Neuron (in vitro differentiated cells): ENCODE measurements around the gene HS1BP3.
A peak's percentile ranks its signal among the peaks of the same experiment; 100 is the strongest.

ENCODE experiments used
- H2AFZ ChIP-seq: one replicate; pipeline ENCODE4 v1.6.1; 2013; ENCODE audit warnings: low read depth, mild to moderate bottlenecking, inconsistent platforms, low read length, moderate library complexity
- H3K27me3 ChIP-seq: one replicate; pipeline ENCODE4 v1.6.1; 2013; ENCODE audit warnings: low read length; ENCODE audit not compliant: insufficient read depth
- H3K36me3 ChIP-seq: one replicate; pipeline ENCODE4 v1.6.1; 2013; ENCODE audit warnings: low read length; ENCODE audit not compliant: insufficient read depth
- H3K4me1 ChIP-seq: one replicate; pipeline ENCODE4 v1.6.1; 2013; ENCODE audit warnings: low read length; ENCODE audit not compliant: insufficient read depth
- H3K4me3 ChIP-seq: 2 replicates; pipeline ENCODE4 v1.5.1; 2013; ENCODE audit warnings: mild to moderate bottlenecking, low read length, moderate library complexity
- H3K9me3 ChIP-seq: one replicate; pipeline ENCODE4 v1.6.1; 2013; ENCODE audit warnings: low read length

HS1BP3 gene

DNA sequence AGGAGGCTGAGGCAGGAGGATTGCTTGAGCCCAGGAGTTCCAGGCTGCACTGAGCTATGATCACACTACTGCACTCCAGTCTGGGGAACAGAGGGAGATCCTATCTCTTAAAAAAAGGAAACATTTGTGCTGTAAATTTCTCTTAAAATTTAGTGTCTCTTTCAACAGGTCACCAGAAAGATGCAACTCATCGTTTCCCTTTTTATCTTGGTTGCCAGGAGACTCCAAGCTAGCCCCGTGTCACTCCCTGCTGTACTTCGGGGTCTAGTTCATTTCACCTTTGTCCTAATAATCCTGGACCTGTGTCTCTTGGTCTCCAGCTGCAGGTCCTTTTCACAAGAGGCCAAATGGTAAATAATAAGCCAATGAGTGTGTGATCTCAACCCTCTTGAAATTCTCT lies 7.1 kb downstream of the HS1BP3 start:
- Histone ChIP-seq H3K4me3 (no peak overlapping the region), H3K4me1 (peaks cover 14% of the 10 kb centered on the region), H3K27me3 (no peaks in the 10 kb centered on the region), H2AFZ (no peak overlapping the region), H3K9me3 (no peaks in the 10 kb centered on the region), H3K36me3 (peaks cover 4% of the 10 kb centered on the region)

DNA sequence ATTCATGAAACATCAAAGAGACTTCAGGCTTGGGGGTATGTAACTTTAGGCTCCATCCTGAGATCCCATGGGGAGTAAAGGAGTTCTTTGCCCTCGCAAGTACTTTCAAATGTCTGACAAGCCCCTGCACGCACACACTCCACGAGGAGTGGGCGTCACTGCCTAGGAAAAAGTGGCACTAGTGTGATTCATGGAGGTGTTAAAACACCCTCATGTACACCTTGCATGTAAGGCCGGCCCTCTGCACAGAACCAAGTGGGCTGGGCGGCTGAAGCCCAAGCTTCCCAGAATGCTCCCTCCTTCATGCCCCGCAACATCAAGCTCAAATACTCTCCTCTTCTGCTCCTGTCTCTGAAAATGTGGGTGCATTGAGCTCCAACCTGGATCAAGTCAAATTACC lies 7.8 kb downstream of the HS1BP3 start:
- Histone ChIP-seq H3K36me3 (peaks cover 4% of the 10 kb centered on the region), H3K9me3 (no peaks in the 10 kb centered on the region), H3K27me3 (no peaks in the 10 kb centered on the region), H3K4me1 (peaks cover 6% of the 10 kb centered on the region), H3K4me3 (no peak overlapping the region), H2AFZ (no peak overlapping the region)

DNA sequence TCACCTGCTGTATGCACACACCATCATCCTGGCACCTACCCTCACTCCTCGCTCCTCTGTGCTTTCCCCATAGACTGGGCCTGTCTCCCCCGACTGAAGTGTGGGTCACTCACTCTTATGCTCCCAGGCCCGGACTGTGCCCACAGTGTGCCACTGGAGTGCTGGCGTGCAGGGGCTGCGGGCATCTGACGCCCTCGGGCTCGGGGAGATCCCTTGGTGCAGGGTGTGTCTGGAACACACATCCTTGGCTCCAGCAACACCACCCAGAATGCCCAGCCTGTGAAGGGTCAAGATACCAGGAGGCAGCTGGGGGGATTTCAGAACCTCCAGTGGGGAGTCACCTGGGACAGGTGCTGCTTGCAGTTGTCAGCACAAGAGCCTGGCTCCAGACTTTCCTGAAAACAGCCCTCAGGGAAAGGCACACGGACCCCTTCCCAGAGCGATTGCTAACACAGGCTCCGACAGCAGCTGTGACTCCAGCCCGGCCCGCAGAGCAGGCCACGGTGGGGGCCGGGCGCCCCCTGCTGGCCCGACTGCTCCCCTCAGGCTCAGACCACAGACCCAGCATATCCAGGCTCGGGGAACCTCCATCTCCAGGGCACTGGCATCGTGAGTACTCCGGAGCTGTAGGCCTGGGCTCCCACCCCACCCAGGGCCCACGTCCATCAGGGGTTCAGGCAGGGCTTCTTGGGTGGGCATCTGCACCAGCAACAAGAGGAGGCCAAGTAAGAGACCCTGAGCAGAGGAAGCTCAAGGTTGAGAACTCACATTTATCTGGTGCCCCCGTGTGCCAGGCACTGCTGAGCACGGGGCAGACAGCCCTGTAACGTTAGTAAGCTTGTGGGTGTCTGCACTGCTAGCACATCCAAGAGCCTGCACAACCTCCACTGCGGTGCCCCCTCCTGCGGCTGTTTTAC lies 8.6 kb downstream of the HS1BP3 start:
- Histone ChIP-seq H3K4me1 (no peaks in the 10 kb centered on the region), H2AFZ (no peak overlapping the region), H3K9me3 (no peaks in the 10 kb centered on the region), H3K36me3 (peaks cover 4% of the 10 kb centered on the region), H3K27me3 (no peaks in the 10 kb centered on the region), H3K4me3 (no peak overlapping the region)

DNA sequence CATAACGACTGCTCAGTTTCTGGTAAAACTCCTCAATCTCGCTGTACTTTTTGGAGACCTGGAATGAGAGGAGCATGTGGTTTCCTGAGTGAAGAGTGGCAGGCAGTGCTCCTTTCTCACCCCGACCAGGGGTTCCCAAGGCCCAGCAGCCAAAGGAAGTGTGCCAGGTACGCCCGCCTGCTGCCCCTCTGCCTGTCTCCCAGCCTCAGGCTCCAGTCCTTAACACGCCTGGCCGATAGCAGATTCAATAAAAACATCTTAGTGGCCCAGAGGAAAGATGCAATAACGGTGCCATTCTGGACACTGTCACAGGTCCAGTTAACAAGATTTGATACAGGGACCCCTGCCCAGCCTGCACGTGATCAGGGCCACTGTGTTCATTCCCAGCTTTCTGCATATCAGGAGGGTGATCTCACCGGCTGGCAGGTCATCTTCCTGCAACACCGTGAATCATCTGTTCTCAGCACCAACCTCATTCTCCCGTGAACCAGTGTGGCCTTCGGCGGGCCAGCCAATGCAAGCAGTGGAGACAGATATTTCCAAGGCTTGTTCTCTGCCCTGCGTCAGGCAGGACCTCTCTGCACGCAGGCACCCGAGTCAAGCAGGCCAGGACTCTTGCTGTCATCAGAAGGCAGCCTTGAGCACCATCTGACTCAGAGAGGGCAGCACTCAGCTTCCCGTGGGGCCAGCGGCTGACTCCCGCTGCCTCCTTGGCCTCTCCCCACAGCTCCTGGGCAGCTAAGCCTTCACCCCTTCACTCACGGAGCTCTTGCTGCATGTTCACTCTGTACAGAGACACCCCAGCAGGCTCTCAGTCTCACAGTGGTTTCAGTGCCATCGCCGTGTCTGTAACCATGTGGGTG lies 9.5 kb downstream of the HS1BP3 start:
- Histone ChIP-seq H2AFZ (no peak overlapping the region), H3K9me3 (no peaks in the 10 kb centered on the region), H3K36me3 (peaks cover 4% of the 10 kb centered on the region), H3K27me3 (no peaks in the 10 kb centered on the region), H3K4me1 (no peaks in the 10 kb centered on the region), H3K4me3 (no peak overlapping the region)

DNA sequence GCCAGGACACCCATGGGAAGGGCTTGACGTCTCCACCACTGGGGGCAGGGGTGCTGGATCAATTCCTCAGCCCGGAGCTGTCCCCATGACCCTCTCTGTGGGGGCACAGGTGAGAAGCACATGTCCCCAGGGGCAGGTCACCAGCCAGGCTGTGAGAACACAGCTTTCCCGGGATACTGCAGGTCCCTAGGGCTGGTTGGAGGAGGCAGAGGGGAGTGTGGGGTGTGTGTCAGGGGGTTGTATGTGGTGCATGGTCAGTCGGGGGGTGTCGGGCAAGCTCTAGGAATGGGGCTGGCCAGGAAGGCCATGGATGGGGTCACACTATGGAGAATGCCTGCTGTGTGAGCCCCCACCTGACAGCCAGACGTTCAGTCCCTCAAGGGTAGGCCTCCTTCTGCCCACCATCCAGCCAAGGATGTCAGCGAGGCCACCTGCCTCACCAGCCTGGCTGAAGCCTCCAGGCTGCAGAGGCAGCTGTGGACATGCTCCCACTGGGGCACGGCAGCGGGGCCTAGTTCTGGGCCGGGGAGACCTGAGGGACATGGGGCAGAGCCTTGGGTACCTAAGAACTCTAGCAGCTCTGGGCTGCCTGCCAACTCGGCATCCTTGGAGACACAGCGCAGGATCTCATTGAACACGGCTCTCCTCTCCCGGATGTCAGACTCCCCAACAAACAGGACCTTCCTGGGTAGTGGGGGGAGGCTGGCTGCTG lies 10.3 kb downstream of the HS1BP3 start:
- no peak overlapping the region for H3K4me3 ChIP-seq
- no peaks in the 10 kb centered on the region for H3K9me3 ChIP-seq
- H3K27me3 ChIP-seq = no peaks in the 10 kb centered on the region
- H3K36me3 ChIP-seq = peaks cover 4% of the 10 kb centered on the region
- peaks cover 1% of the 10 kb centered on the region for H3K4me1 ChIP-seq
- no peak overlapping the region for H2AFZ ChIP-seq

DNA sequence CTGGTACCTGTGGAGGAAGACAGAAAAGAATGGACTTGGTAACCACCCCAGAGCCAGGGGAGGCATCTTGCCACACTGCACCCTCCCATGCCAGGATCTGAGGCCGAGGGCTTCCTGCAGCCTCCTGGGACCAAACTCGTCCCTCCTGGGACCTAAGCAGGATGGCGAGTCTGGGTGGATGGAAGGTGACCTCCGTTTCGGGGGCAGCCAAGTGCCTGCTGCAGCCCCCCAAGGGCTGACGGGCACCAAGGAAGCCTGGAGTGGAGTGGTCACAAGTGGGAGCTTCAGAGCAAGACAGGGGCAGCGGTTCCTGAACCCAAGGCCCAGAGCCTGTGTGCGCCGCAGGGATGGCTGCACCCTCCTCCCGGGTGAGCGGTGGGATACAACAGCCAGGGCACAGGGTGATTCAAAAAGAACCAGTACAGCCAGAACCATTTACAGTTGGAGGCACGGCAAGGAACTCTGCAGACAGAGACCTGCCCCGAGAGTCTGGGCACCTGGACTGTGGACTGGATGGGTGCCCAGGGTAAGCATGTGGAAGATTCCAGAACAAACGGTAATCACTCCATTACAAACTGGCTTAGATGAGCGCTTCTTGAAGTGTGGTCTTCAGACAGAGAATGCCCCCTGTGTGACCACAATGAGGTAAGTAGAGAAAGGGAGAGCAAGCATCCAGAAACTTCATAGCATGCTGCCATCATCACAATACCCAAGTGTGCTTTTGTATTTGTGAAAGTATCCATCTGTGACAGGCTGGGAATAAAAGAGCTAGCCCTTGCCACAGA lies 12.1 kb downstream of the HS1BP3 start:
- Histone ChIP-seq H3K36me3 (peaks cover 4% of the 10 kb centered on the region), H3K4me3 (no peak overlapping the region), H2AFZ (no peak overlapping the region), H3K27me3 (no peaks in the 10 kb centered on the region), H3K9me3 (no peaks in the 10 kb centered on the region), H3K4me1 (peaks cover 7% of the 10 kb centered on the region)

DNA sequence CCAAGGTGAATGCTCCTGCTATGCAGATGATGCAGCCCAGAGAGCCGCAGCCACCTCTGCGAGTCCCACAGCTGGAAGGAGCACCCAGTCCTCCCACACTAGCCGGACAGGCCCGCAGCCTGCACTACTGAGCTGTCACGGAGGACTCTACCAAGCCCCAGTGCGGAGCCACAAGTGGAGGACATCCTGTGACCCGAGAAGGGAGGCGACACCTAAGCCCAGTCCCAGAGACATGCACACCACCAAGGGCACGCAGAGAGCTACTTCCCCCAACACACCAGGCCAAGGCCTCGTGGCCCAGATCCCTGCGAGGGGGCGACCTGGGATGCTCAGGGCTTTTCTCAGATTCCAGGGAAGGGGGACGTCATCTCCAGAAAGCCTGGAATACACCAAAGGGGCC lies 12.9 kb downstream of the HS1BP3 start:
- H3K4me1 ChIP-seq = peaks cover 7% of the 10 kb centered on the region

DNA sequence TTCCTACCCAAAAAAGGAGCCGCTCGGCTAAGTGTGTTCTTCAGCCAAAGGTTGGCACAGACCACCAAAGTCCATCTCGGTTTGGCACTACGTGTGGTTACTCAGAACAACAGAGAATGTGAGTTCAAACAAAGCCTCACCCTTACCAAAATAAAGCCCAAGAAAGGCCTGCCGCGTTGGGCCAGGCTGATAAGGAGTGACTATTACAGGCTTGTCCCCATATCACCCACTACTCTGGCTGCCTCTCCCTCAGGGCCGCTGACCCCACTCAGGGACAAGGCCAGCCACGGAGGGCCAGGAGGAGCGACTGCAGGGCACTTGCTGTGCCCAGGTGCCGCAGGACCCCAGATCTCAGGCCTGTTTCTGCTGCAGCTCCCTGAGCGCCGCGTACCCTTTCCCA lies 13.8 kb downstream of the HS1BP3 start:
- peaks cover 4% of the 10 kb centered on the region for H3K36me3 ChIP-seq
- H3K9me3 ChIP-seq = no peaks in the 10 kb centered on the region
- H3K27me3 ChIP-seq = no peaks in the 10 kb centered on the region
- peaks cover 7% of the 10 kb centered on the region for H3K4me1 ChIP-seq
- H2AFZ ChIP-seq = no peak overlapping the region
- no peak overlapping the region for H3K4me3 ChIP-seq

More for the DNA sequence above, 12.9 kb downstream of the HS1BP3 start:
- no peak overlapping the region for H2AFZ ChIP-seq
- H3K9me3 ChIP-seq = no peaks in the 10 kb centered on the region
- H3K27me3 ChIP-seq = no peaks in the 10 kb centered on the region
- peaks cover 4% of the 10 kb centered on the region for H3K36me3 ChIP-seq
- H3K4me3 ChIP-seq = no peak overlapping the region

DNA sequence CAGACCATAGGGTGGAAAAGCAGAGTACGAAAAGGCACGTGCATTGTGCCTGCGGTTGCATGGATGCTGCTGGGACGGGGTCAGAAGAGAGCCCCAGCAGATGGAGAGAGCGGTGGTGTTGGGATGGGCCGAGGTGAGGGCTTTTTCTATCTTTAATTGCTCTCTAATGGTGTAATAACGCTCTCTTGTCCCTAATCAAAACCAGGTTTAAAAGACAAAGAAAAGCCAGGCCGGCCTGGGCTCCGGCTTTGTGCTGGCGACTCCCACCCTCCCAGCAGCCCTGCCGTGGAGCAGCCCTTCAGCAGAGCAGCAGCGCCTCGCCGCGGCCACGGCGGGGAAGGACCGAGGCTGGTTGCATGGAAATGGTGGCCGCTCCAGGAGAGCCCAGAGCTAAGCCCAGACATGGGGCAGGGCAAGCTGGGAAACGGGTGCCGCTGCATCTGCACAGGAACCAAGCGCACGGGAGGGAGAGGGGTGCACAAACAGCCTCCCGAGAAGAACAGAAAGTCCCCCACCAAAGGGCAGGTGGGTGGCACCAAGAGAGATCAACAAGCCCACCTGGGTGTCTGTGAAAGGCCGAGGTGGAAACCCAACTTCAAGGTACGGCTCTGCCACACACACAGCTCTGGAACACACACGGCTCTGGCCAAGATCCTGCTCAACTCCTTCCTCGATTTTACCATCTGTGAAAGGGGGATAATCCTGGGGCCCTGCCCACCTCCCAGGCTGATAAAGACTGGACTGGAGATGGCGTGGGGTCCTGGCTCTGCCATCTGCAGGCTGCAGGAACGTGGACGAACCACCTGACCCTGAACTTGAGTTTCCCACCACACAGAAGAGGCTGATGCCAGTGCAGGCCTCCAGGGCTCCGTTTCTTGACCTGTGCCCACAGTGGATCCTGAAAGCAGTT lies 15.0 kb downstream of the HS1BP3 start:
- Histone ChIP-seq H3K4me1 (peaks cover 7% of the 10 kb centered on the region), H3K36me3 (peaks cover 4% of the 10 kb centered on the region), H3K4me3 (no peak overlapping the region), H3K9me3 (no peaks in the 10 kb centered on the region), H3K27me3 (no peaks in the 10 kb centered on the region), H2AFZ (peak overlapping the region; percentile 84)

DNA sequence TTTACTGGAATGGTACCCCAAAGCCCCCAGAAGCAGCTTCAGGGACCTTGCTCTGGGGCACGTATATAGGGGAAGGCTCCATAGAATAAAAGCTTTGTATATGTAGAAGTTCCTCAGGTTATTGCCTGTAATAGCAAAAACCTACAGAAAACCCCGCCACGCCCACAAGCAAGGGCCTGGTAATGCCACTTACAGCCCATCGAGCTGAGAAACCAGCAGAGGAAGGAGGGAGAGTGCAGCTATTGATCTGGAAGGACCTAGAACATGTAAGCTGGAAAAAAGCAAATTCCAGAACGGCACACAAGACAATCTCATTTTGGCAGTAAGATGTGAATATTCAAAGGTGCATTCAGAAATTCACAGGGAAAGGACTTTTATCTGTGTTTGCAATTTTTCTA lies 15.8 kb downstream of the HS1BP3 start:
- Histone ChIP-seq H3K4me3 (no peak overlapping the region), H3K4me1 (peaks cover 7% of the 10 kb centered on the region), H3K9me3 (no peaks in the 10 kb centered on the region), H3K36me3 (peaks cover 4% of the 10 kb centered on the region), H3K27me3 (no peaks in the 10 kb centered on the region), H2AFZ (peak overlapping the region; percentile 84)

DNA sequence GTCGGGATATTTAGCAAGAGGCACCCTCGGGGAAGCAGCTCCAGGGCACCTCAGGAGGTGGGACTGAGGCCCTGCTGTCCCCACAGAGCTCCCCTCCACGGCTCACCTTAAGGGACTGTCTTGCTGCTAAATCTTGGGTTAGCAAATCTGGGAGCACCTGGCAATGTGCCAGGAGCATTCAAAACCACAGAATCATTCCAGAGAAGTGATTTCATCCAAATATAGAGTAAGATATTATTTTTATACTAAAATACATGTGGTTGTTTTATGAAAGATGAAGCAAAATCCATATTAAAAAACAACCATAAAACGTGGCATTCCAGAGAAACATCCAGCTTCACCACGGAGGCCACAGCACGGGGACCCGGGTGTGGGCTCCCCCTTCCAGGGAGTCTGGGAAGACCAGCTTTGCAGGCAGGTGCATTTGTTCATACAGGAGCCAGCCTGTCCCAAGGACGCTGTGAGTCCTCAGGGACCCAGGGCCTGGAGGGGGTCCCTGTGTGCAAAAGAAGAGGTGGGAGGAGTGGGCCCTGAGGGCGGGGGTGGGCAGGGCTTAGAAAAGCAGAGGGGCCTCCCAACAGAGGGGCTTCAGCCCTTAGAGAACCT lies 16.3 kb downstream of the HS1BP3 start:
- Histone ChIP-seq H3K27me3 (no peaks in the 10 kb centered on the region), H2AFZ (no peak overlapping the region), H3K4me3 (no peak overlapping the region), H3K9me3 (no peaks in the 10 kb centered on the region), H3K4me1 (peaks cover 10% of the 10 kb centered on the region), H3K36me3 (no peaks in the 10 kb centered on the region)
